Activated T-helper 2 cell treated with anti-CD3 and anti-CD28 coated beads, Interferon-gamma antibody, Interleukin-2, Interleukin-4, amounts not matched to agents 10 μg/mL and 5 μg/mL and 100 μg/mL, durations not matched to agents 14 hours and 24 hours and 36 hours (primary cell): ENCODE measurements around the gene SOCS7. TPM values are rescaled to one million over a fixed set of nuclear protein-coding genes. Genes with fewer than 3 reads are reported as not detected.

Experiments
- DNase-seq: peaks from one replicate; pipeline ENCODE4 v3.0.0; 2021; ENCODE audit warnings: low spot score
- H3K27ac Mint-ChIP-seq: one replicate; pipeline ENCODE4 v1.8.0; 2021; ENCODE audit warnings: mixed read lengths
- H3K27me3 Mint-ChIP-seq: one replicate; pipeline ENCODE4 v1.8.0; 2021; ENCODE audit warnings: low read depth, mixed read lengths
- H3K36me3 Mint-ChIP-seq: one replicate; pipeline ENCODE4 v1.8.0; 2021; ENCODE audit warnings: low read depth, mixed read lengths
- H3K4me1 Mint-ChIP-seq: one replicate; pipeline ENCODE4 v1.8.0; 2021; ENCODE audit warnings: low read depth, mixed read lengths
- H3K4me3 Mint-ChIP-seq: one replicate; pipeline ENCODE4 v1.8.0; 2021; ENCODE audit warnings: low read depth, mild to moderate bottlenecking, moderate library complexity, mixed read lengths
- H3K9me3 Mint-ChIP-seq: one replicate; pipeline ENCODE4 v1.8.0; 2021; ENCODE audit warnings: mixed read lengths
- intact Hi-C: fragments of 100-400 bp; cut with micrococcal nuclease; formaldehyde crosslinking; loops from one replicate; pipeline ENCODE4 v1.15.1; 2023
- total RNA-seq: library from RNA; stranded (reverse); gene quantifications from 2 replicates; pipeline ENCODE4 v1.2.3, GENCODE V29; 2022

SOCS7 gene
- total RNA-seq, result 25.9 and 30.5 TPM in 2 replicates

GRCh38 chr17:38351412-38352222 lies at the start of gene SOCS7:
TSS of gene SOCS7 (plus strand) at chr17:38351844. CDS start at chr17:38352053, 209 bp downstream.
- H3K27me3 Mint-ChIP-seq, result no peaks in the 10 kb centered on the region
- peaks cover 36% of the 10 kb centered on the region for H3K4me1 Mint-ChIP-seq
- peak within 1 kb of the TSS; percentile 93 for H3K27ac Mint-ChIP-seq
- DNase-seq, result peak; percentile 86
- H3K4me3 Mint-ChIP-seq, result peak within 1 kb of the TSS; percentile 91
- H3K36me3 Mint-ChIP-seq, result peaks cover 4% of the 10 kb centered on the region
- no peaks in the 10 kb centered on the region for H3K9me3 Mint-ChIP-seq
- intact Hi-C loops, result no loop called here

GRCh38 chr17:38315497-38315896 lies 36.1 kb upstream of the SOCS7 start:
- Mint-ChIP-seq H3K27me3 (no peaks in the 10 kb centered on the region), H3K4me3 (no peak overlapping the region), H3K27ac (no peak overlapping the region), H3K9me3 (peaks cover 4% of the 10 kb centered on the region), H3K36me3 (peaks cover 45% of the 10 kb centered on the region), H3K4me1 (no peaks in the 10 kb centered on the region)
- DNase-seq, result no peak
- intact Hi-C loops, result no loop called here

- H3K36me3 Mint-ChIP-seq, result peaks cover 49% of the 10 kb centered on the region
- intact Hi-C loops, result no loop called here
- H3K27ac Mint-ChIP-seq, result no peak overlapping the region
- no peaks in the 10 kb centered on the region for H3K27me3 Mint-ChIP-seq
- peaks cover 2% of the 10 kb centered on the region for H3K4me1 Mint-ChIP-seq
- no peak overlapping the region for H3K4me3 Mint-ChIP-seq
- H3K9me3 Mint-ChIP-seq, result peaks cover 4% of the 10 kb centered on the region
- no peak for DNase-seq
These were observed 34.6 kb upstream of the SOCS7 start for GRCh38 chr17:38317081-38317480.

- Mint-ChIP-seq H3K4me3 (no peak overlapping the region), H3K27ac (no peak overlapping the region), H3K27me3 (no peaks in the 10 kb centered on the region), H3K36me3 (peaks cover 44% of the 10 kb centered on the region), H3K4me1 (peaks cover 3% of the 10 kb centered on the region), H3K9me3 (peaks cover 4% of the 10 kb centered on the region)
- intact Hi-C loops, result no loop called here
- no peak for DNase-seq
These were observed 31.2 kb upstream of the SOCS7 start for GRCh38 chr17:38320482-38320881.

- Mint-ChIP-seq H3K27me3 (no peaks in the 10 kb centered on the region), H3K27ac (no peak overlapping the region)
These were observed 29.4 kb upstream of the SOCS7 start for GRCh38 chr17:38322156-38322779.

GRCh38 chr17:38322897-38323296 lies 28.7 kb upstream of the SOCS7 start:
- peaks cover 5% of the 10 kb centered on the region for H3K4me1 Mint-ChIP-seq
- peaks cover 28% of the 10 kb centered on the region for H3K36me3 Mint-ChIP-seq
- no peak for DNase-seq
- no peaks in the 10 kb centered on the region for H3K27me3 Mint-ChIP-seq
- no peaks in the 10 kb centered on the region for H3K9me3 Mint-ChIP-seq
- no peak overlapping the region for H3K4me3 Mint-ChIP-seq
- H3K27ac Mint-ChIP-seq, result no peak overlapping the region
- intact Hi-C loops, result no loop called here

More at GRCh38 chr17:38322156-38322779, 29.4 kb upstream of the SOCS7 start:
- Mint-ChIP-seq H3K36me3 (peaks cover 33% of the 10 kb centered on the region), H3K4me3 (no peak overlapping the region), H3K9me3 (no peaks in the 10 kb centered on the region), H3K4me1 (peaks cover 5% of the 10 kb centered on the region)
- peak; percentile 42 for DNase-seq
- intact Hi-C loops, result no loop called here

- Mint-ChIP-seq H3K4me1 (peaks cover 5% of the 10 kb centered on the region), H3K9me3 (no peaks in the 10 kb centered on the region), H3K27ac (no peak overlapping the region), H3K4me3 (no peak overlapping the region), H3K27me3 (no peaks in the 10 kb centered on the region), H3K36me3 (peaks cover 24% of the 10 kb centered on the region)
- DNase-seq, result no peak
- intact Hi-C loops, result no loop called here
These were observed 27.4 kb upstream of the SOCS7 start for GRCh38 chr17:38324141-38324697.

GRCh38 chr17:38324772-38325171 lies 26.9 kb upstream of the SOCS7 start:
- intact Hi-C loops, result no loop called here
- no peaks in the 10 kb centered on the region for H3K9me3 Mint-ChIP-seq
- H3K4me1 Mint-ChIP-seq, result peaks cover 5% of the 10 kb centered on the region
- H3K36me3 Mint-ChIP-seq, result peaks cover 20% of the 10 kb centered on the region
- no peaks in the 10 kb centered on the region for H3K27me3 Mint-ChIP-seq
- H3K27ac Mint-ChIP-seq, result no peak overlapping the region
- DNase-seq, result no peak
- H3K4me3 Mint-ChIP-seq, result no peak overlapping the region

GRCh38 chr17:38325221-38325851 lies 26.3 kb upstream of the SOCS7 start:
- H3K4me1 Mint-ChIP-seq, result peaks cover 5% of the 10 kb centered on the region
- DNase-seq, result no peak
- no peak overlapping the region for H3K4me3 Mint-ChIP-seq
- intact Hi-C loops, result no loop called here
- H3K9me3 Mint-ChIP-seq, result no peaks in the 10 kb centered on the region
- no peak overlapping the region for H3K27ac Mint-ChIP-seq
- no peaks in the 10 kb centered on the region for H3K27me3 Mint-ChIP-seq
- H3K36me3 Mint-ChIP-seq, result peaks cover 18% of the 10 kb centered on the region

- no peaks in the 10 kb centered on the region for H3K27me3 Mint-ChIP-seq
- H3K36me3 Mint-ChIP-seq, result peaks cover 6% of the 10 kb centered on the region
- H3K4me1 Mint-ChIP-seq, result peaks cover 2% of the 10 kb centered on the region
- intact Hi-C loops, result no loop called here
- H3K27ac Mint-ChIP-seq, result peak overlapping the region; percentile 60
- H3K9me3 Mint-ChIP-seq, result no peaks in the 10 kb centered on the region
- no peak for DNase-seq
- no peak overlapping the region for H3K4me3 Mint-ChIP-seq
These were observed 24.4 kb upstream of the SOCS7 start for GRCh38 chr17:38326996-38327792.

- Mint-ChIP-seq H3K4me1 (peaks cover 2% of the 10 kb centered on the region), H3K36me3 (peaks cover under 1% of the 10 kb centered on the region), H3K9me3 (no peaks in the 10 kb centered on the region), H3K27ac (no peak overlapping the region), H3K27me3 (no peaks in the 10 kb centered on the region), H3K4me3 (no peak overlapping the region)
- intact Hi-C loops, result no loop called here
- no peak for DNase-seq
These were observed 23.7 kb upstream of the SOCS7 start for GRCh38 chr17:38327936-38328335.

- Mint-ChIP-seq H3K4me1 (peaks cover 2% of the 10 kb centered on the region), H3K27ac (no peak overlapping the region), H3K9me3 (no peaks in the 10 kb centered on the region), H3K27me3 (peaks cover 2% of the 10 kb centered on the region), H3K4me3 (no peak overlapping the region), H3K36me3 (no peaks in the 10 kb centered on the region)
- no peak for DNase-seq
- intact Hi-C loops, result no loop called here
These were observed 23.0 kb upstream of the SOCS7 start for GRCh38 chr17:38328620-38329019.
